GM15510 (cell line): ENCODE measurements around the gene BTN1A1.
A peak's percentile ranks its signal among the peaks of the same experiment; 100 is the strongest.

ENCODE experiments used
- POLR2A ChIP-seq: IDR thresholded peaks from 3 replicates; pipeline ENCODE4 v1.6.1; 2011; ENCODE audit warnings: borderline replicate concordance; ENCODE audit not compliant: insufficient read length; ENCODE audit errors: extremely low read depth

The BTN1A1 gene

DNA sequence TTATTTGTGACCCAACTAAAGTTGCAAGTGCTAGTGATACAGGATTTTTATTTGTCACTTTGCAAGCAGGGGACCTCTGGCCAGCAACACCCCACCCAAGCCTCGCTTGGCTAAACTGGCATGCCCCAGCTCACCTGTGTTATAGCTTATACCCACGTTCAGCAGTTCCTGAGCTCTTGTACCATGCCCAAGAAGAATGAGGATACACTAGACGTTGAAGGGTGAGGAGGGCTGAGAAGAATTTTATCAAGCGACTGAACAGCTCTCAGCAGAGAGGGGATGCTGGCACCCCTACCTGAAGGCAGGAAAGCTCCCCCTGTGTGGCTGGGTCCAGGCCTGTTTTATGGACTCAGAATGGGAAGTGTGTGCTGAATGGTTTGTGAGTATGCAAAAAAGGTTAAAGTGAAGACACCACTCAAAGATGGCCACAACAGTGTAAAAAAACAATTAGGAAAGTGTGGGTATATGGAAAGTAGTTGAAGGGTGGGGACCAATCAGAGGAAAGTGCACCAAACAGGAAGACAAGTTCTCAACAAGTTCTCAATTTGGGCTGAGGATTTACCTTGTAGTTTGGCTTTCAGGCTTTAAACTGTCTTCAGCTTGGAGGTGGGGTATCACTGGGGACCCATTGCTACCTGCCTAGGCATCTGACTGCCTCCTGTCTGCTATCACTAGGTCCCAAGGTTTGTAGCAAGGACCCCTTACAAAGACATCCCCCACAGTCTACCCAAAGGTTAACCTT is 27.4 kb upstream of the BTN1A1 start:
- TF ChIP-seq POLR2A = no peak

DNA sequence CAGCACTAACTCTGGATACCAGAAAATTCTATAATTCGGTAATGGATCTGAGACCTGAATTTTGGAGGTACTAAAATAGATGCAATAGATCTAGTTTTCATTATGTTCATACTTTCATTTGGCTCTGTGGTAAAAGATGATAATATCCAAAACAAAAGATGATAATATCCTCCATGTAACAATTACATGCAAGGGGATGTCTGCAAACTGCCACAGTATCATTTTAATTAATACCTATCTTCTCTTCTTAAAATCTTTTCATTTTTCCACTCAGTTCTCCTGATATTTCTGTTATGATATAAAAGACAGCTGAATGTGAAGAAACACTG is 26.7 kb upstream of the BTN1A1 start:
- TF ChIP-seq POLR2A = no peak

DNA sequence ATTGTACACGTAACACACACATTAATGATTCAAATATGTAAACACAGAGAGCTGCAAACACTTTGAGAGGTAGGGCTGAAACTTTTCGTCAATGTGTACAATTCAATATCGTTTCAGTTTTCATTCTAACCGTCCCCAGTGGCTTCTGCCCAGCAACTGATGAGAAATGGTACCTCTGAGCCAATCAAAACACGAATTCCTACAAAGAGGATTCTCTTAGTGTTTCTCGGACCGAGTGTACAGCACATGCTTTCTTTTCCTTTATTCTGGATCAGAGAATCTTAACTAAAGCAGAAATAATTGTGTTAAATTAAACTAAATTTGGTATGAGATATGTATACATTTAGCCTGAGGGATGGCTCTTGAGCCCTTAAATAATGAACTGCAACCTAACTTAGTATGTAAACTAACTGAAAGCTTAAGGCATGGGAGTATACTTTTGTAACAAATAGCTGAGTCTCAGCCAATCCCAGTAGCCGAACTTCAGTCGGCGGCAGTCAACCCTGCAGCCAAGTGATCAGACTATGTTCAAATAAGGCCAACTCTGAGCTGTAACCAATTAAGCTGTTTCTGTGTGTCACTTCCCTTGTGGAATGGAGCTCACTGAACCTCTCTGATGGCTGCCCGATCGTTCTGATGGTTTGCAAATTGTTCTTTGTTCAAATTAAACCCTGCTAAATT is 26.2 kb upstream of the BTN1A1 start:
- TF ChIP-seq POLR2A = peak; percentile 74

DNA sequence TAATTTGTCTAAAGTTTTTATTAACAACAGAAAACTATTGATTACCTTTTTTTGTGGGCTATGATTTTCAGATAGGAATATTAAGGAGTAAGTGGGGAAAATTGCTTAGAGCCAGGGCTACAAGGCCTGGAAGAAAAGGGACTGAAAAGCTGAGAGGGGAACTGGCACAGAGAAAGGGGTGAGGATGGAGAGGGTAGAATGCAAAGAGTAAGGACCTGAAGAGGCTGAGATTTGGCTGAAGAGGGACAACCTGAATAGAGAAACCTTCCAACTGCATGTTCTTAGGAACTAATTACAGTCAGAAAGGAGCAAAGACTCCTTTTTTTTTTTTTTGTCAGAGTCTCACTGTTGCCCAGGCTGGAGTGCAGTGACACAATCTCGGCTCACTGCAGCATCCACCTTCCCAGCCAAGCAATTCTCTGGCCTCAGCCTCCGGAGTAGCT is 25.6 kb upstream of the BTN1A1 start:
- TF ChIP-seq POLR2A = no peak

DNA sequence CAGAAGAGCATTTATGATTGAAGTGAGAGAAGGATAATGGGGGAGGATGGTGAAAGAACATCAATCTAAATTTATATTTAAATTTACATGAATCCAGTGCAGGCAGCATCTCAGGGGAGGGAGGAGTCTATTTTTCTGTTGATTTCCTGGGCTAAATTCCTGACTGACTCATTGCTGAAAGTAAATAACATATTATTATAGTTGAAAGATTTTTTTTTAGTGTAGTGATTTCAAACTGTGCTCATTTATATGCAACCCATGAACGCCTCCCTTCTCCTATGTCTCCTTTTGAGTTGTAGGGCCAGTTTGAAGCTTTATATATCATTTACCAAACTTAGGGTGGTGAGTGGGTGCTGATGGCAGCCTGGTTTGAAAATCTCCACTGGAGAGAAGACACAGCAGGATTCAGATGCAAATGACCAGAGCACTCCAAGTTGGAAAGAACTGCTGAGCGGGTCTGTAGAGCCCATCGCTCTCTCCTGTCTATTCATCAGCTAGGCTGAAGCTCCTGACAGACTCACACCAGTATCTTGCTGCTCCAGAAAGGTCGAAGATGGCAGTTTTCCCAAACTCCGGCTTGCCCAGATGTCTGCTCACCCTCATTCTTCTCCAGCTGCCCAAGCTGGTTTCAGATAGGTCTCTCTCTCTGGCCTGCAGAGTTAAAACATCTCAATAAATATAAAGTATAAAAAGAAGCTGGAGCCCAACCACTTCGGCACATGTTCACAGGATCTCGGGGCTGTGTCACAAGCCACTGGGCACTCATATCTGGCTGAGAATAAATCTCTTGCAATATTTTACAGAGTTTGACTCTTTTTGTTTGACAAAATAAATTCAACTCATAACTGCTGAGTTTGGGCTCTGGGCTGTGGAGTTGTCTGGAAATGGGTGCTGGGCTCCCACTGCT is 24.0 kb upstream of the BTN1A1 start:
- no peak for TF ChIP-seq POLR2A

DNA sequence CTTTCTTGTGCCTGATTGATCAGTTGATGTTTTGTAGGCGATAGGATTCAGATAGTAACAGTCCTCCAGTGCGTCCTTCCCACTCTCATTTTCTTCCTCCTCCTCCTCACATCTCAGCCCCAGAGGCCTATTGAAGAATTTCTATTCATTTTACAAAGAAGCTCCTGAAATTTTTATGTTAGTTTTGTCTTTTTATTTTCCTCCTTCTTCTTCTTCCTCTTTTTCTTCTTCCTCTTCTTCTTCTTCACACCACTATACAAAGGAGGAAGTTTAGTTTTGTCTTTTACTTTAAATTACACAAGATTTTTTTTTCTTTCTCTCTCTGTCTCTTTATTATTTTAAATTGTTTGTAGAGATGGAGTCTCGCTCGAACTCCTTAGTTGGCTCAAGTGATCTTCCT is 23.2 kb upstream of the BTN1A1 start:
- TF ChIP-seq POLR2A = no peak

DNA sequence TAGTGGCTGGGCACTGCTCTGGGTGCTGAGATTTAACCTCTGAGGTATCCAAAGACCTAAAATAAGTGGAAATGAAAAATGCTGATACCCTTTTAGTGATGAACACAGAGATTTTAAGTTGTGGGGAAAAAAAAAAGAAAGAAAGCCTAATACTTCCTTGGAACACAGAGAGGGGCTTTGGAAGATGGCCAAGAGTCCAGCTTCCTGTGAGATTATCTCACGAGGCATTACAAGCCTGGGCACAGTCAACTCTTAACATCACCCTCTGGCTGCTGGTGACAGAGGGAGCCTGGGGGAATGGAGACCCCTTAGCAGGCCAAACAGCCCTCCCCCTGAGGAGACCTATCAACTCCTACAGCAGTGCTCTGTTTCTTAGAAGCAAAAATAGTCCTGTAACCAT is 22.7 kb upstream of the BTN1A1 start:
- TF ChIP-seq POLR2A = no peak

DNA sequence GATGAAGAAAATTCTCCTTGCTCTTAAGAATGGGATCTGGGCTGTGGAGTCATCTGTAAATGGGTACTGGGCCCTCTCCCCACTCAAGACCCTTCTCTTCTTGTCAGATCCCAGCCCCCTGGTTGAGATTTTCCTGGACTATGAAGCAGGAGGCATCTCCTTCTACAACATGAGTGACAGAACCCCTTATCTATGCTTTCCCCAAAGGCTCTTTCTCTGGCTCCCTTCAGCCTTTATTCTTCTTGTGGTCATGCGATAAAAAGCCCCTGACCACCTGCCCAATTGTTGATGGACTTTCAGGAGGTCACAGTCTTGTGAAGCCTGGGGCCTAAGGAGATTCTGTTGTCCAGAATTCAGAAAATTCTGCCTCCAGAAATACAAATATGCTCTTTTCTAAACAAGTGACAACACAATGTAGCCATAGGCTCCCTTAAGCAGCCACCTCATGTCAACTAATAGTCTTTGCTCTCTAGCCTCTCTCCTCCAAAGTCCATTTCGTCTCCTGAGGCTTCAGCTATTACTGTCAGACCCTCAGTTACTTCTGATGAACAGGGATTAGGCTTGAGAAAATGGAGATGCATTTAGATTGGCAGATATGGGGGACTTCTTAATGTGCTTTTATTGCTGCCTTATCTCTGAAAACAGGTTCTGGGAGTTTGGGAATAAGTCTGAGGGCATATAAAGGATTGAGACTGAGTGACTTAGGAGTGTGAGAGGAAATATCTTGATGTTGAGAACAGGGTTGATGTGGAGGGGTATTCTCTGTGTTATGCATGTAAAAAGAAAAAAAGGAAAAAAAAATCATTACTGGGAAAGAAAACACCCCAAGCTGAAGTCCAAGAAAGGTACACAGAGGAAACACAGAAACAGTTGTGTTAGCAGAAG is 21.8 kb upstream of the BTN1A1 start:
- no peak for TF ChIP-seq POLR2A

DNA sequence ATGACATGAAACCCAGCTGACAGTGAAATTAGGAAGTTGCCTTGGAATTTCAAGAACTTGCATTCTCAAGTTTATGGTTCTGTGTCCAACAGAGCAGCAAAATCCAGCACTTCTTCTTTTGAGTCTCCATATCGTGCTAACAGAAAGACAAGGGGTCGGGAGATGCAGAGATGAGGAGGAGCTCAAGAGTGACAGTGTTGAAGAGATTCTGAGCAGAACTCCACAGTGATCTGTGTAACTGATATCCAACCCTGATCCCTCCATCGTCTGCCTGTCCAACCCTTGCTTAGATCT is 21.2 kb upstream of the BTN1A1 start:
- TF ChIP-seq POLR2A = no peak

DNA sequence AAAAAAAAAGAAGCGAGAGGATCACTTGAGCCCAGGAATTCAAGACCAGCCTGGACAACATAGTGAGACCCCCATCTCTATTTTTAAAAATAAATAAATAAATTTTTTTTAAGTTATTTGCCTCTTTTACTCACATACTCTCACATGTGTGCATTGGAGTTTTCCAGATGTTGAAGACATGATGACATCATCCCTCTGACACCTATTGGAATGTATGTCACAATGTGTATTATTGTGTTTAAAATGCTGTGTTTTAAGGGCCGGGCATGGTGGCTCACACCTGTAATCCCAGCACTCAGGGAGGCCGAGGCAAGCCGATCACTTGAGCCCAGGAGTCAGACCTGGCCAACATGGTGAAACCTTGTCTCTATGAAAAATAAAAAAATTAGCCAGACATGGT is 17.8 kb upstream of the BTN1A1 start:
- TF ChIP-seq POLR2A = no peak

DNA sequence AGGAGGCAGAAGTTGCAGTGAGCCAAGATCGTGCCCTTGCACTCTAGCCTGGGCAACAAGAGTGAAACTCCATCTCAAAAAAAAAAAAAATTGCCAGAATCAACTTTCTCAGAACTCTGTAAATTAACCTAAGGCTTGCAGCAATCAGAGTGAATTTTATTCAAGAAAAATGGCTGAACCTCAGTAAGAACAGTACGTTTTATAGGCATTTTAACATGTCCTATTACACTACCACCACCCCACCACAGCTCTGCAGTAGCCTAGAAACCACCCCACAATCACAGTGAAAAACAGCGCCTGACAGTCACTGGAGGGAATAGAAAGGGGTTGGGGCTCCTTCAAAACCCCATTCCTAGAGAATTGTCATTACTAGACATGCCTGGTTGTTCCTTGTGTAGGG is 16.4 kb upstream of the BTN1A1 start:
- no peak for TF ChIP-seq POLR2A

DNA sequence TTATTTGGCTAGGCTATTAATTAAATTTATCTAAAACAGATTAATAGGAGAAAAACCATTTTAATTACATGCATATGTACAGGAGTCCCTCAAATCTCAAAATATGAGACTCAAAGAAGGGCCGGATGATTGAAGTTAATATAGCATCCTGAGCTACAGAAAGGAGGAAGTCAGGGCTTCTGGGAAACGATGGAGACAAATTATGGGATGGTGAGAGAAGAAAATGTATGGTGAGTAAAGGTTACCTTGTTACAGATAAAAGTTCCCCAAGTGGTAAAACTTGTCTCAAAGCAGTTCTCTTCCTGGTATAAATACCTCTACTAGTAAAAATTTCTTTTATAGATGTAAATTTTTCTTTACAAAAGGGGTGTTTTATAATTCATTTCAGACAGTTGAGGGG is 15.9 kb upstream of the BTN1A1 start:
- no peak for TF ChIP-seq POLR2A

DNA sequence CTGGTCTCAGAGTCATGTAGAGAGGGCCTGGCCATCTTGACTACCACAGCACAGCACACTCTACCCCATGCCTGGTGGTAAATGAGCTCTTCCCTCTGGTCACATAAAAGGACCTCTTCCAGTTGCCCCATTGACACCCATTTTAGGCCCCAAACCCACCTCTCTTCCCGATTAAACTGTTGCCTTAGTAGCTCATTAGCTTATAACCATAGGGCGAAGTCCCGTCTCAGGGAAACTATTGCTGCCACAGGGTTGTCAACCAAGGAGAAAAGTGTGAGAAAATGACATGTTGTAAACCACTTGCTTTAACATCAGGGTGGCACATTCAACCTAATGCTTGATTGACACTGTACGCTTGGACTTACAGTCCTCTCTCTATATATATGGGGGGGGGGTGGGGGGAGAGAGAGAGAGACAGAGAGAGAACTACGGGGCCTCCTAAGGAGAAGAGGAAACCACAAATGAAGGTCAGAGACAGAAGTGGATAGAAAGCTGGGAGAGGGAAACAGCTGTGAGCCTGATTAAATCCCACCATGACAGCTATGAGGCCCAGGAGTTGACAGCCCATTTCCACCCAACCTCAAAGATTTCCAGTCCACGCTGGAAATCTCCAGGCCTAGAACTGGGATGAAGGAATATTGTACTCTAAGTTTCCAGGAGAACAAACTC is 14.9 kb upstream of the BTN1A1 start:
- no peak for TF ChIP-seq POLR2A

DNA sequence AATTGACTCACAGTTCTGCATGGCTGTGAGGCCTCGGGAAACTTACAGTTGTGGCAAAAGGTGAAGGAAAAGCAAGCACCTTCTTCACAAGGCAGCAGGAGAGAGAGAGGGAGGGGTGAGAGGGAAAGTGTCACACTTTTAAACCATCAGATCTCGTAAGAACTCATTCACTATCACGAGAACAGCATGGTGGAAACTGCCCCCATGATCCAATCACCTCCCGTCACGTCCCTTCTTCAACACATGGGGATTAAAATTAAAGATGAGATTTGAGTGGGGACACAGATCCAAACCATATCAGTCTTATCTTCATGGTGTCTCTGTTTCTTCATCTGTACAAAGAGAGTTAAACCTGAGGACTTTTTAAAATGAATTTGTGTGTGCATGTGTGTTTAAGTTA is 13.7 kb upstream of the BTN1A1 start:
- TF ChIP-seq POLR2A = no peak

DNA sequence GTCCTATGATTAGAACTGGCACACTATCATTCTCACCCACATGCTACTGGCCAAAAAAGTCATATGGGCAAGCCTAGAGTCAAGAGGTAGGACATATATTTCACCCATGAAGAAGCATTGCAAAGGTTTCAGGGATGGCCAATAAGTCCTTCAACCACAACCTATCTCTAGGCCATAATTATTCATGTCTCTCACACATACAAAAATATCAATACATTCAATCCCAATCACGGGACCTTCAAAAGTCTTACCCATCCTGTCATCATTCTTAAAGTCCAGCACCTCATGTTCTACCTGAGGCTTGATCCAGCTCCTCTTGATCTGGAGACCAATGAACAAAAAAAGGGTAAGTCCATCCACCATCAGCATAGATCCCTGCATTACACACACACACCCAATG is 12.6 kb upstream of the BTN1A1 start:
- no peak for TF ChIP-seq POLR2A
